Endothelial cell (in vitro differentiated cells): Measurements from ENCODE around the gene GOLM1. TPM values are rescaled to one million over a fixed set of nuclear protein-coding genes. Genes with fewer than 3 reads are reported as not detected.
"Not testable (repeated sequence)": the region's sequence is repeated elsewhere in the genome, so short reads cannot be mapped to it uniquely, and the experiment has no call there.

Experiments used
- DNase-seq: peaks from one replicate; pipeline ENCODE4 v3.0.0; 2021; ENCODE audit warnings: low spot score
- H3K27ac Mint-ChIP-seq: one replicate; pipeline ENCODE4 v1.8.0; 2021; ENCODE audit warnings: mixed read lengths, inconsistent platforms; ENCODE audit not compliant: unreplicated experiment
- H3K27me3 Mint-ChIP-seq: one replicate; pipeline ENCODE4 v1.8.0; 2021; ENCODE audit warnings: mild to moderate bottlenecking, moderate library complexity, mixed read lengths, inconsistent platforms; ENCODE audit not compliant: unreplicated experiment
- H3K36me3 Mint-ChIP-seq: one replicate; pipeline ENCODE4 v1.8.0; 2021; ENCODE audit warnings: mild to moderate bottlenecking, low read depth, mixed read lengths, inconsistent platforms; ENCODE audit not compliant: unreplicated experiment
- H3K4me1 Mint-ChIP-seq: one replicate; pipeline ENCODE4 v1.8.0; 2021; ENCODE audit warnings: mild to moderate bottlenecking, mixed read lengths, inconsistent platforms; ENCODE audit not compliant: unreplicated experiment
- H3K4me3 Mint-ChIP-seq: one replicate; pipeline ENCODE4 v1.8.0; 2021; ENCODE audit warnings: mild to moderate bottlenecking, mixed read lengths, inconsistent platforms; ENCODE audit not compliant: unreplicated experiment
- H3K9me3 Mint-ChIP-seq: one replicate; pipeline ENCODE4 v1.8.0; 2021; ENCODE audit warnings: mixed read lengths, inconsistent platforms; ENCODE audit not compliant: unreplicated experiment
- CTCF ChIP-seq: fragments of 200-600 bp; sonication (generic); IDR thresholded peaks from one replicate; pipeline ENCODE4 v1.5.0; 2021; ENCODE audit warnings: antibody characterized with exemption; ENCODE audit not compliant: unreplicated experiment
- long read RNA-seq: library from polyadenylated mRNA; unstranded; transcript quantifications from one replicate; pipeline ENCODE4 v2.0.0, GENCODE V29; 2020; ENCODE audit not compliant: unreplicated experiment
- total RNA-seq: library from RNA; stranded (reverse); fragmentation: NEBNext Ultra II Directional; extraction: Animal tissue kit (Norgen Biotek cat#: 25700); gene quantifications from one replicate; pipeline ENCODE4 v1.2.1, GENCODE V29; 2021; ENCODE audit not compliant: unreplicated experiment

GOLM1 gene
- 87.5 TPM for total RNA-seq
- long read RNA-seq, transcript GOLM1-202 (10 exons, 3,022 nt): minor isoform, 15 of 46 reads
- long read RNA-seq, transcript GOLM1-203 (10 exons, 3,046 nt): major isoform, 27 of 46 reads
- long read RNA-seq, partial matches to known transcripts: 3 of 46 reads
- long read RNA-seq, other reads (novel, unspliced or antisense): 1 of 46 reads

GRCh38 chr9:86098824-86099700 is at the start of gene GOLM1:
TSS of gene GOLM1 (minus strand) at chr9:86099558. CDS start at chr9:86079320, 20,238 bp downstream.
- peak; percentile 76 for DNase-seq
- peaks cover 1% of the 10 kb centered on the region for H3K27me3 Mint-ChIP-seq
- H3K4me1 Mint-ChIP-seq: peaks cover 14% of the 10 kb centered on the region
- no peaks in the 10 kb centered on the region for H3K9me3 Mint-ChIP-seq
- peak within 1 kb of the TSS; percentile 98 for H3K4me3 Mint-ChIP-seq
- TF ChIP-seq CTCF: no peak
- no peaks in the 10 kb centered on the region for H3K36me3 Mint-ChIP-seq
- peak within 1 kb of the TSS; percentile 67 for H3K27ac Mint-ChIP-seq

- H3K27me3 Mint-ChIP-seq, H3K27ac Mint-ChIP-seq, H3K4me3 Mint-ChIP-seq, DNase-seq, H3K9me3 Mint-ChIP-seq, H3K4me1 Mint-ChIP-seq, H3K36me3 Mint-ChIP-seq: not testable (repeated sequence)
Measured at GRCh38 chr9:86146671-86147070, 47.3 kb upstream of the GOLM1 start.

- DNase-seq, H3K4me3 Mint-ChIP-seq, H3K36me3 Mint-ChIP-seq, H3K4me1 Mint-ChIP-seq, H3K27ac Mint-ChIP-seq, H3K9me3 Mint-ChIP-seq, H3K27me3 Mint-ChIP-seq: not testable (repeated sequence)
Measured at GRCh38 chr9:86145960-86146359, 46.6 kb upstream of the GOLM1 start.

- no peak overlapping the region for H3K27ac Mint-ChIP-seq
- H3K9me3 Mint-ChIP-seq: no peaks in the 10 kb centered on the region
- TF ChIP-seq CTCF: no peak
- no peak for DNase-seq
- no peaks in the 10 kb centered on the region for H3K4me1 Mint-ChIP-seq
- H3K4me3 Mint-ChIP-seq: no peak overlapping the region
- H3K36me3 Mint-ChIP-seq: peaks cover 4% of the 10 kb centered on the region
- H3K27me3 Mint-ChIP-seq: peaks cover 4% of the 10 kb centered on the region
Measured at GRCh38 chr9:86142973-86143372, 43.6 kb upstream of the GOLM1 start.

- DNase-seq: no peak
- H3K27ac Mint-ChIP-seq: no peak overlapping the region
- no peak overlapping the region for H3K4me3 Mint-ChIP-seq
- no peak for TF ChIP-seq CTCF
- H3K27me3 Mint-ChIP-seq: peaks cover 3% of the 10 kb centered on the region
- no peaks in the 10 kb centered on the region for H3K9me3 Mint-ChIP-seq
- peaks cover 1% of the 10 kb centered on the region for H3K36me3 Mint-ChIP-seq
- H3K4me1 Mint-ChIP-seq: no peaks in the 10 kb centered on the region
Measured at GRCh38 chr9:86141843-86142242, 42.5 kb upstream of the GOLM1 start.

- Mint-ChIP-seq H3K4me3 (no peak overlapping the region), H3K27me3 (peaks cover 1% of the 10 kb centered on the region), H3K4me1 (no peaks in the 10 kb centered on the region), H3K27ac (no peak overlapping the region), H3K36me3 (no peaks in the 10 kb centered on the region), H3K9me3 (no peaks in the 10 kb centered on the region)
- TF ChIP-seq CTCF: no peak
- no peak for DNase-seq
Measured at GRCh38 chr9:86135371-86135770, 36.0 kb upstream of the GOLM1 start.
